GM10266 (cell line): ENCODE data around the gene ATG16L2.

Experiments used
- DNase-seq: peaks from one replicate; pipeline ENCODE4 v3.0.0; 2012; ENCODE audit errors: extremely low spot score
- CTCF ChIP-seq: IDR thresholded peaks from 2 replicates; pipeline ENCODE4 v1.5.1; 2012; ENCODE audit warnings: mild to moderate bottlenecking, low read depth; ENCODE audit not compliant: control insufficient read depth, insufficient read depth; ENCODE audit errors: missing control alignments

The ATG16L2 gene

GRCh38 chr11:72776117-72776843 lies 37.9 kb upstream of the ATG16L2 start:
- TF ChIP-seq CTCF = no peak
- DNase-seq = no peak

DNA sequence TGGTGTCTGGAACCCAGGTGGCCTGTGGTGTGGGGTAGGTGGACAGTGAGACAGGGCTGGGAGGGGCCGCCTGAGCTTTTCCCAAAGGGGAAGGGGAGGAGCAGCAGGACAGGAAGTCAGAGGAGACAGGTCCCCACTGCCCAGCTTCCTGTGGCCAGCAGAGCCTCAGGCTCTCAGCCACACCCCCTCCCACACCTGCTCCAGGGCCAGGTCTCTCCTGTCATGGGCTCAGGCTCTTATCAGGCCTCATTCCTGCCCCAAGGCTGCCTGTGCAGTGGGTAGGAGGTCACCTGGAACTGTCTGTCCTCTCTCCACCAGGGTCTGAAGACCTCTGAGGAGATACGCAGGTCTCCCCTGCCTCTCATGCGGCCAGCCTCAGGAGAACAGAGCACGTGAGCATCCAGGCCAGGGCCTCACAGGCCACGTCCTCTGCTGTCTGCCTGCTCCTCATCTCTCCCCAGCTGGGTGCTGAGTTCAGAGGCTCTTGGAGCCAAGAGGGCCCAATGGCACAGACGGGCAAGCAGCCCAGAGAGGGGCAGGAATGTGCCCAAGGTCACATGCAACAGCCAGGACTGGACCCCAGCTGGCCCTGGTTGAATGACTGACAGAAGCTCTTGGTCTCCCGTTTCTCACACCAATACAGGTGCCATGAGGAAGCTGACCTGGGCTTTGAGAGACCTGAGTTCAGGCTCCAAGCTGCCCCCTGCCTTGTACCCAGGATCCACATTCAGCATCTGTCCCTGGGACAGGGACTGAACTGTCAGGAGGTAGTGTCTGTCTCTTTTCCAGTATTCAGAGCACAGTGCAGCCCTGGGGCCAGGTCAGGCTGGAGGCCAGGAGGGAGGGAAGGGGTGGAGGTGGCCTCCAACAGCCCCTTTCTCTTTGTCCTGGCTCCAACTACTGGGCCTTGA lies 37.1 kb upstream of the ATG16L2 start:
- DNase-seq = peak; percentile 27
- TF ChIP-seq CTCF = no peak

DNA sequence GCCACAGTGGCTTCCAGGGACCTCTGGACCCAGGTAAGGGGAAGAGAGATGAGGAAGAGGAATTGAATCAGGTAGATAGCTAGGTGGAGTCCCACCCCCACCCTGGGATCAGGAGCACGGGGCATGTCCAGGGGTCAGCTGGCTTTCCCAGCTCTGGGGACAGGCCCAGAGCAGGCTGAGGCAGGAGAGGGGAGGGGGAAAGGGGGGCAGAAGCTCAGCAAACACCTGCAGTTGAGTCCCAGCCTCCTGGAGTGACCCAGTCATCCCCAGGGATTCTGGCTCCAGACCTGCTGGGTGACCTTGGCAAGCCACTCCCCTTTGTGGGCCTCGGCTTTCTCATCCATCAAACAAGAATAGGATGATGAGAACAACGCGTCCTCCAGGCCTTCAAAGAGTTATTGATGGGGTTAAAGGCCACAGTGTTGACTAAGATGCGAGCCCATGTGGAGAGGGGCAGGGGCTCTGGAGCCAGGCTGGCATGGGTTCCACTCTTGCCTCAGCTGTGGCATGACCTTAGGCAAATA lies 36.4 kb upstream of the ATG16L2 start:
- no peak for DNase-seq
- TF ChIP-seq CTCF = no peak

DNA sequence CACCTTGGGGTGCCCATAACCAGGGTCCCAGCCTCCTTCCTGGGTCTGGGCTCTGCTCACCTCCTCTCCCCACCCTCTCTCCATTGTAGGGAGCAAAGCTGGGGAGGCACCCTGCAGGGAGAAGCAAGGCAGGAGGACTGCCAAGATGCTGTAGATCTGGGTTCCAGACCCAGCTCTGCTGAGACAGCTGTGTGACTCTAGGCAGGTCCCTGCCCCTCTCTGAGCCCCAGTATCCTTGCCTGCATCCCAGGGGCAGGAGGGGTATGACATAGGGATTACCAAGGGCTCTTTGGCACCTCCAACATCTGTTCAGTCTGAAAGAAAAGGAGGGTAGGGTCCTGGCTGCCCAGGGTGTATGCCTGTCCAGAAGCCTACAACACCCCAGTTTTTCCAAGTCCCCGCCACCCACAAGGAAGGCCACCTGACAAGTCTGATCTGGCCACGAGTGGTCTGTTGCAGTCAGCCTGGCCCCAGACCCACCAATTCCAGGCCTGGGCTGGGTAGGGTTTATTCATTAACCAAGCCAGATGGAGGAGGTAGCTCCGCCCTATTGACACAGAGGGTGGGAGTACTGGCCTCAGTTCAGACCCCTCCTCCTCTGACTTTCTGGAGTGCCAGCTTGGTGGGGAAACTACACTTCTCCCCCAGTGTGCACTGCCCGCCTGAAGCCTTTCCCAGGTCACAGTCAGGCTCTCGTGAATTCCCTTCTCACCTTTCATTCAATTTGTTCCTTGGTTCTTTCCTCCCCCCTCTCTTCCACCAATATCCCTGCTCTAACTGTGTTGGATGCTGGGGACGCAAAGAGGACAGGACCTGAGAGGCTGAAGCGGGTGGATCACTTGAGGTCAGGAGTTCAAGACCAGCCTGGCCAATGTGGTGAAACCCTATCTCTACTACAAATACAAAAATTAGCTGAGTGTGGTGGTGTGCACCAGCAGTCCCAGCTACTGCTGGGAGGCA lies 35.4 kb upstream of the ATG16L2 start:
- DNase-seq = no peak
- no peak for TF ChIP-seq CTCF

DNA sequence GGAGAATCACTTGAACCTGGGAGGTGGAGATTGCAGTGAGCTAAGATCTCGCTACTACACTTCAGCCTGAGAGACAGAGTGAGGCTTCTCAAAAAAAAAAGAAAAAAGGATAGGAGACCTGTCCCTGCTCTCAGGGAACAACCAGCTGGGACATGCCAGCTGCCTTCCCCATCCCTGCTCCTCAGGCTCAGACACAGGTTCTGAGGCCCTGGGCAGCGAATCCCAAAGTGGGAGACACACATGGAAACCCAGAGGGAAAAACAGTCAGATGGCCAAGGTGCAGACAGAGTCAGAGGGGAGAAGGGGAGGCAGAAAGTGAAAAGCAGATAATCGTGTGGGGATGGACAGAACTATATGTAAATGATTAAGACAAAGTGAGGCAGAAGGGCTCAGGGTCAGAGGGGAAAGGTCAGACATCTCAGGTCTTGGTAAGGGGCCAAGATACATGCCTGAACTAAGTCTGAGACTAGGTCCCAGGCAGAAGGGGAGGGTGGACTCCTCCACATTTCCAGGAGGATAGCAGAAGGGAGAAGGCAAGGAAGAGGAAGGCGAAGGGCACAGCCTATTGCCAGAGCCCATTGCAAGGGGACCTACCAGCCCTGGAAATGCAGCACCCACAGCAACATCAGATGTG lies 34.6 kb upstream of the ATG16L2 start:
- DNase-seq = no peak
- no peak for TF ChIP-seq CTCF

DNA sequence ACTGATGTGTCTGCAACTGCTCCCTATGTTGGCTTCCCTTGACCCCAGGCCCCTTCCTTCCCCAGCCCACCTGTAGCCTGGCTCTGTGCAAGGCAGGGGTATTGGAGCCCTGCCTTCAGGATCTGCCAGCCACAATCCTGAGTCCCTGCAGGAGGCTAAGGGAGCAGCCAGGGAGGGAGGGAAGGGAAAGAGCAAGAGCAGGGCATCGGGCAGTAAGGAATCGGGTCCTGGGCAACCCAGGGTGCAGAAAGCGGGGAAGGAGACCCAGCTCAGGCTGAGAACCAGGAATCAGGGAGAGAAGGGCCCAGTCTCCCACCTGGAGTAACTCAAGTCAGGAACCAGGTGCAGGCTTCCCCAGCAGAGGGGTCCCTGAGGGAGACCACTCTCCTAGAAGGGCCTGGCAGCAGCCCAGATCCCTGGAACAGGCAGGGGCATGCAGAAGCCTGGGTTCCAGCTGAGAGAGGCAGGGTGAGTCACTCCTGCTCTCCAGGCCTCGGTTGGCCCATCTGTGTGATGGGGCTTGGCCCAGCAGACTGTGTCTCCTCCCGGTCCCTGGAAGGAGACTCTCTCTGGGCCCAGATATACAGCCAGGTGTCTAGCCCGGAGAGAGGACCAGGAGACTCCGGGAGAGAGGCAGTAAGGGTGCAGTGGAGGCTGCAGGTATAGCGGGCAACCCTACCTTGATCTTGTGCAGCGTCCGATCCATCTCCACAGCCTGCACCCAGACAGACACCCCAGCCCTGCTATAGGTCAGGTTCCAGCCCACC lies 33.7 kb upstream of the ATG16L2 start:
- TF ChIP-seq CTCF = no peak
- DNase-seq = peak; percentile 23
